ENCODE measurements around the gene MITD1. TPM values are rescaled to one million over a fixed set of nuclear protein-coding genes. Genes with fewer than 3 reads are reported as not detected.
A peak's percentile ranks its signal among the peaks of the same experiment; 100 is the strongest.
"Not testable (repeated sequence)": the region's sequence is repeated elsewhere in the genome, so short reads cannot be mapped to it uniquely, and the experiment has no call there.

Gene MITD1
- polyA plus RNA-seq = 10 to 100 TPM; 25.0 to 40.0 TPM

DNA sequence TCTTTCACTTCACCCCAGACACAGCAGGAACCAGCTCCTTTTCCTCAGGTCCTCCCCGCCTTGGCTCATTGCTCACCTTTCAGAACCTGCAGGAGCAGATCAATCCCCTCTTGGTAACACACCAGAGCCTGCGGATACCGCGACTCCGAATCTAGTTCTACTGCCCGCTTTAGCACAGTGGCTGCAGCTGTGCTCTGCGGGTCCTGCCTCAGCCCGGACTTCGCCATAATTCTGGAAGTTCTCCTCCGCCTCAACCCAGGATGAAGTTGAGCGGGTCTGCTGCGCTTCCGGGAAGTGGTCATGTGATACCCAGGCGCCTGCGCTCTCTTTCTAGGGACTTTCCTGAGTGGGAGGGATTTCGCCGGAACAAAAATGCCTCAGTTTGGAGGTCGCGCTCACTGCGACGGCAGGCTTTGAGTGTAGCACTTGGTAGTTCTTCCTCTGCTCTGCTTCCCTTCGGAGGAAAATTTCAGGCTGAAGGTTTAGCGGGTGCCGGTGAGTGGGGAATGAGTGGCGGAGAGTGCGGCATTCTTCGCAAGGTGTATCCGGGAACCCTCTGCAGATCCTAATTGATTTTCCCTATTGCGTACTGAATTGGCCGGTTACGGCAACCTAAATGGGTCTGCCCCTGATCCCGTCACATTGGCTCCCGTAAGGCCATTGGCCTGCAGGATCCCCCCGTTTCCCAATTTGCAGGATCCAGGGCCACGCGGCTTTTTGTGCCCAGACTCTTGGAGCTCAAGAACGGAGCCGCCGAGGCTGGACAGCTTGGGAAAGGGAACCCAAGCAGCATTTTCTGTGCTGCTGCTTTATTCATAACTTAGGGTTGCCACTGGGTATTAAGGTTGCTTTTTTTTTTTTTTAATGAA lies at the start of gene MITD1, which contains the start of gene MRPL30:
Gene MITD1, minus strand, starts transcription at position 304 of the 869 bp plus-strand sequence. Its CDS starts 77 bp downstream, at position 227.
Gene MRPL30, plus strand, starts transcription at position 430 of the 869 bp plus-strand sequence. CDS start 5,020 bp downstream, outside the sequence.
- Histone ChIP-seq H3K36me3 (ENCODE audit: control insufficient read depth in 2 of 2, insufficient read depth in 2 of 2, low read length in 1 of 2) (no peaks in the 10 kb centered on the region), H3K4me3 (ENCODE audit: low read depth in 1 of 2, low read length in 2 of 2) (peak within 1 kb of the TSS; percentile 97 to 99), H3K9me3 (ENCODE audit: control insufficient read depth in 2 of 2, insufficient read depth in 1 of 2, low read depth in 1 of 2, low read length in 1 of 2) (no peaks in the 10 kb centered on the region), H3K27me3 (ENCODE audit: control insufficient read depth in 1 of 2, insufficient read depth in 2 of 2, low read length in 2 of 2) (no peaks in the 10 kb centered on the region), H3K27ac (ENCODE audit: low read depth in 2 of 2, low read length in 1 of 2) (peak within 1 kb of the TSS; percentile 76 to 89), H3K4me1 (ENCODE audit: control insufficient read depth in 2 of 2, insufficient read depth in 2 of 2, low read length in 1 of 2) (no peaks in the 10 kb centered on the region)
- WGBS, 2 donors = 0 to 1% methylated on average over 39 of the region's 39 CpGs

DNA sequence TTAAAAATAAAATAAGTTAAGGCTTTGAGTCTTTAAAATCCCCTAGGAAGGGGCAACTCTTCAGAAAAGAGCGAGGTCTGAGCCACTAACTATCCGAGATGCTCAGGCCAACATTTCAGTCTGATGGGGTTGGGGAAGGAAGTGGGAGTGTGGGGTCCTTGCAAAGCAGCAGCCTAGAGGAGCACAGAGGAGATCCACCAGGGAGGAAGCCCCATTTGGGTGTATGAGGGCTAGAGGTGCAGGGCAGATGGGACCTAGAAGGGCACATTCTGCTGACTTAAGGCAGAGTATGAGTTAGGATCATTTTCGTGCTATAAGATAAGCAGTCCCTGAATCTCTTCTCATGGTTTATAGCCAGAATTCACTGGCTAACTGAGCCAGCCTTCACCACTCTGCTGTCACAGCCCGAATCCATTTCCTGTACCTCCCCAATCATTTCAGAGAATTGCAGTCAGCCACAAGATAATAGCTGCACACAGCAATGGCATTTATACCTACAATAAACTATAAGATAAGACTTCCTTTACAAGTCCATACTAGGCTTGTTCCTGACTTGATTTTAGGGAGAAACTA lies 37.2 kb upstream of the MITD1 start:
- no peaks in the 10 kb centered on the region for H3K9me3 ChIP-seq (ENCODE audit: control insufficient read depth in 2 of 2, insufficient read depth in 1 of 2, low read depth in 1 of 2, low read length in 1 of 2)
- H3K4me3 ChIP-seq (ENCODE audit: low read depth in 1 of 2, low read length in 2 of 2) = no peak overlapping the region
- WGBS, 2 donors = 77 to 82% methylated on average over 4 of the region's 4 CpGs
- no peaks in the 10 kb centered on the region for H3K4me1 ChIP-seq (ENCODE audit: control insufficient read depth in 2 of 2, insufficient read depth in 2 of 2, low read length in 1 of 2)
- no peaks in the 10 kb centered on the region for H3K27me3 ChIP-seq (ENCODE audit: control insufficient read depth in 1 of 2, insufficient read depth in 2 of 2, low read length in 2 of 2)
- H3K36me3 ChIP-seq (ENCODE audit: control insufficient read depth in 2 of 2, insufficient read depth in 2 of 2, low read length in 1 of 2) = no peaks in the 10 kb centered on the region
- no peak overlapping the region for H3K27ac ChIP-seq (ENCODE audit: low read depth in 2 of 2, low read length in 1 of 2)

DNA sequence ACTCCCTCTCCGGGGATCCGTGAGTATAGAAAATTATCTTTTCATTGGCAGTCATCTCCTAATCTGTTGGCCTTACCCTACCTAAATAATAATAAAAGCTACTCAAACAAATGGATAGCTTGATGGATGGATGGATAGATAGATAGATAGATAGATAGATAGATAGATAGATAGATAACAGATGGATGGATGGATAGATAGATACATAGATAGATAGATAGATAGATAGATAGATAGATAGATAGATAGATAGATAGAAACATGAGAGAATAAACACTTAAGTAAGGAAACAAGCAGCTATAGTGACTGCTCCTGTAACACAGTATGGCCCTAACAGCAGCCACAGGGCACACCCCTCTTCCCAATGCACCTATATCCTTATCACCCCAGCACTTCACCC lies 35.2 kb upstream of the MITD1 start:
- H3K9me3 ChIP-seq (ENCODE audit: control insufficient read depth in 2 of 2, insufficient read depth in 1 of 2, low read depth in 1 of 2, low read length in 1 of 2) = no peaks in the 10 kb centered on the region
- 88 to 95% methylated on average over 2 of the region's 2 CpGs for WGBS, 2 donors
- no peaks in the 10 kb centered on the region for H3K4me1 ChIP-seq (ENCODE audit: control insufficient read depth in 2 of 2, insufficient read depth in 2 of 2, low read length in 1 of 2)
- H3K27me3 ChIP-seq (ENCODE audit: control insufficient read depth in 1 of 2, insufficient read depth in 2 of 2, low read length in 2 of 2) = no peaks in the 10 kb centered on the region
- no peaks in the 10 kb centered on the region for H3K36me3 ChIP-seq (ENCODE audit: control insufficient read depth in 2 of 2, insufficient read depth in 2 of 2, low read length in 1 of 2)
- no peak overlapping the region for H3K27ac ChIP-seq (ENCODE audit: low read depth in 2 of 2, low read length in 1 of 2)
- no peak overlapping the region for H3K4me3 ChIP-seq (ENCODE audit: low read depth in 1 of 2, low read length in 2 of 2)

GRCh38 chr2:99205491-99205890 lies 24.6 kb upstream of the MITD1 start:
- WGBS, 2 donors = 75 to 78% methylated on average over 5 of the region's 5 CpGs
- H3K4me1 ChIP-seq (ENCODE audit: control insufficient read depth in 2 of 2, insufficient read depth in 2 of 2, low read length in 1 of 2) = no peaks in the 10 kb centered on the region
- H3K36me3 ChIP-seq (ENCODE audit: control insufficient read depth in 2 of 2, insufficient read depth in 2 of 2, low read length in 1 of 2) = no peaks in the 10 kb centered on the region
- no peak overlapping the region for H3K27ac ChIP-seq (ENCODE audit: low read depth in 2 of 2, low read length in 1 of 2)
- no peaks in the 10 kb centered on the region for H3K27me3 ChIP-seq (ENCODE audit: control insufficient read depth in 1 of 2, insufficient read depth in 2 of 2, low read length in 2 of 2)
- H3K9me3 ChIP-seq (ENCODE audit: control insufficient read depth in 2 of 2, insufficient read depth in 1 of 2, low read depth in 1 of 2, low read length in 1 of 2) = no peaks in the 10 kb centered on the region
- H3K4me3 ChIP-seq (ENCODE audit: low read depth in 1 of 2, low read length in 2 of 2) = no peak overlapping the region

DNA sequence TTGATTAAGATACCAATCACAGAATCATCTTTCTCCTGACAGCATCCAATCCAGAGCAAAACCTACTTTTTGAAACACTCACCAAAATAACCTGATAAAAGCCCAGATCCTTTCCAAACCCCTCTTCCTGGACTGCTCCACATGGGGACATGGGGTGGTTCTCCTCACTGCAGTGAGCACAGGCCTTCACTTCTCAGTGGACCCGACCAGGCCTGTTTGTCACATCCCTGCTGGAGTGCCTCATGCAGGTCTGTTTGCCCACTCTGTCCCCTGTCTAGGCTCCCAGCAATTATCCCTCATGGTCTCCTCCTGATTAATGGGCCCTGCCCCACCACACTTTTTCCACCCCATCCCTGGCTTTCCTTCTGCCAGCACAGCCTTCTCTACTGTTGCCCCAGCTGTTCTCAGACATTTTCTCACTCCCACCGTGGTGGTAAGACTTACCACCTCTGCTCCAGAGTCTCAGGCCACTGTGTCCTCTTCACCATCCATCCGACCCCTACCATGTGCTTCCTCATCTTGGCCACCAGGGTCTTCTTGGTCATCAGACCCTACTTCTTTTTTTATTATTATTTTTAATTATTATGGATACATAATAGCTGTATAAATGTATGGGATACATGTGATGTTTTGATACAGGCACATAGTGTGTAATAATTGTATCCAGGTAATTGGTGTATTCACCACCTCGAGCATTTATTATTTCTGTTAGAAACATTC lies 21.3 kb upstream of the MITD1 start:
- no peak overlapping the region for H3K4me3 ChIP-seq (ENCODE audit: low read depth in 1 of 2, low read length in 2 of 2)

DNA sequence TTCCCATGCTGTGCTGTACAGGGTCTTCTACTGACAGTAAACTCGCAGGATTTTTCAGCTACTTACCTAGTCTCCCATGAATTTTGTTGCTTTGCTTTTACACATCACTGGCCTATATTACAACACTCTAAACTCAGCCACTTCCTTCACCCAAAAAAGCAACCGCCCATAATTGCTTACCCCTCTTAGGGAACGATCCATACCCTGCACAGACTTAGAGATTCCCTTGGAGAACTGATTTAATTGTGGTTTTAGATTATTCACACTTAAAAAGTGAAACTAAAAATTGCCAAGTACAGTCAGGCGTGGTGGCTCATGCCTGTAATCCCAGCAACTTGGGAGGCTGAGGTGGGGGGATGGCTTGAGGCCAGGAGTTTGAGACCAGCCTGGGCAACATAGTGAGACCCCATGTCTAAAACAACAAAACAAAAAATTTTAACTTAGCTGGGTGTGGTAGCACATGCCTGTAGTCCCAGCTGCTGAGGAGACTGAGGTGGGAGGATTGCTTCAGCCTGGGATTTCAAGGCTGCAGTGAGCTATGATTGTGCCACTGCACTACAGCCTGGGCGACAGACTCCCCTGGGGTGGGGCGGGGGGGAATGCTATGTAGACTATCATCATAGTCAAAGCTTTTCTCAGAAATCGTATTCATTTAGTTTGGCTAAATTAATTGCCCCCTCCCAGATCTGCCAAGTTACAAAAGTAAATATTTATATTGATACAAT lies 19.4 kb upstream of the MITD1 start:
- H3K4me3 ChIP-seq (ENCODE audit: low read depth in 1 of 2, low read length in 2 of 2) = no peak overlapping the region

More for the DNA sequence above, 21.3 kb upstream of the MITD1 start:
- Histone ChIP-seq H3K27me3 (ENCODE audit: control insufficient read depth in 1 of 2, insufficient read depth in 2 of 2, low read length in 2 of 2) (no peaks in the 10 kb centered on the region), H3K36me3 (ENCODE audit: control insufficient read depth in 2 of 2, insufficient read depth in 2 of 2, low read length in 1 of 2) (no peaks in the 10 kb centered on the region), H3K4me1 (ENCODE audit: control insufficient read depth in 2 of 2, insufficient read depth in 2 of 2, low read length in 1 of 2) (no peaks in the 10 kb centered on the region), H3K9me3 (ENCODE audit: control insufficient read depth in 2 of 2, insufficient read depth in 1 of 2, low read depth in 1 of 2, low read length in 1 of 2) (no peaks in the 10 kb centered on the region), H3K27ac (ENCODE audit: low read depth in 2 of 2, low read length in 1 of 2) (no peak overlapping the region)
- WGBS, 2 donors = 92% methylated on average over 4 of the region's 4 CpGs

GRCh38 chr2:99198103-99198841 lies 17.4 kb upstream of the MITD1 start:
- H3K27ac ChIP-seq (ENCODE audit: low read depth in 2 of 2, low read length in 1 of 2) = peak overlapping the region; percentile 66 to 80
- no peak overlapping the region for H3K4me3 ChIP-seq (ENCODE audit: low read depth in 1 of 2, low read length in 2 of 2)
- no peaks in the 10 kb centered on the region for H3K27me3 ChIP-seq (ENCODE audit: control insufficient read depth in 1 of 2, insufficient read depth in 2 of 2, low read length in 2 of 2)
- no peaks in the 10 kb centered on the region for H3K4me1 ChIP-seq (ENCODE audit: control insufficient read depth in 2 of 2, insufficient read depth in 2 of 2, low read length in 1 of 2)
- peaks cover 0 to 4% of the 10 kb centered on the region in 2 donors for H3K36me3 ChIP-seq (ENCODE audit: control insufficient read depth in 2 of 2, insufficient read depth in 2 of 2, low read length in 1 of 2)
- 68 to 74% methylated on average over 6 of the region's 6 CpGs for WGBS, 2 donors
- no peaks in the 10 kb centered on the region for H3K9me3 ChIP-seq (ENCODE audit: control insufficient read depth in 2 of 2, insufficient read depth in 1 of 2, low read depth in 1 of 2, low read length in 1 of 2)

More for the DNA sequence above, 19.4 kb upstream of the MITD1 start:
- H3K36me3 ChIP-seq (ENCODE audit: control insufficient read depth in 2 of 2, insufficient read depth in 2 of 2, low read length in 1 of 2) = peaks cover 0 to 4% of the 10 kb centered on the region in 2 donors
- no peaks in the 10 kb centered on the region for H3K27me3 ChIP-seq (ENCODE audit: control insufficient read depth in 1 of 2, insufficient read depth in 2 of 2, low read length in 2 of 2)
- H3K9me3 ChIP-seq (ENCODE audit: control insufficient read depth in 2 of 2, insufficient read depth in 1 of 2, low read depth in 1 of 2, low read length in 1 of 2) = no peaks in the 10 kb centered on the region
- H3K4me1 ChIP-seq (ENCODE audit: control insufficient read depth in 2 of 2, insufficient read depth in 2 of 2, low read length in 1 of 2) = no peaks in the 10 kb centered on the region
- no peak overlapping the region for H3K27ac ChIP-seq (ENCODE audit: low read depth in 2 of 2, low read length in 1 of 2)
- WGBS, 2 donors = 84 to 87% methylated on average over 7 of the region's 7 CpGs

- WGBS, 2 donors = 96 to 99% methylated on average over 4 of the region's 4 CpGs
- not testable (repeated sequence) for H3K27ac ChIP-seq (ENCODE audit: low read depth in 2 of 2, low read length in 1 of 2); H3K4me3 ChIP-seq (ENCODE audit: low read depth in 1 of 2, low read length in 2 of 2); H3K4me1 ChIP-seq (ENCODE audit: control insufficient read depth in 2 of 2, insufficient read depth in 2 of 2, low read length in 1 of 2); H3K27me3 ChIP-seq (ENCODE audit: control insufficient read depth in 1 of 2, insufficient read depth in 2 of 2, low read length in 2 of 2); H3K36me3 ChIP-seq (ENCODE audit: control insufficient read depth in 2 of 2, insufficient read depth in 2 of 2, low read length in 1 of 2); H3K9me3 ChIP-seq (ENCODE audit: control insufficient read depth in 2 of 2, insufficient read depth in 1 of 2, low read depth in 1 of 2, low read length in 1 of 2)
These were observed 11.5 kb upstream of the MITD1 start for GRCh38 chr2:99192364-99192763.
